ENCODE results near the gene HEATR1. TPM values are rescaled to one million over a fixed set of nuclear protein-coding genes. Genes with fewer than 3 reads are reported as not detected.

HEATR1 gene
- total RNA-seq, 5 donors from 2014 or later (not counting 1 experiment from before 2014, with no cell fraction given): 42.3 to 49.8 (median 46.9) TPM

DNA sequence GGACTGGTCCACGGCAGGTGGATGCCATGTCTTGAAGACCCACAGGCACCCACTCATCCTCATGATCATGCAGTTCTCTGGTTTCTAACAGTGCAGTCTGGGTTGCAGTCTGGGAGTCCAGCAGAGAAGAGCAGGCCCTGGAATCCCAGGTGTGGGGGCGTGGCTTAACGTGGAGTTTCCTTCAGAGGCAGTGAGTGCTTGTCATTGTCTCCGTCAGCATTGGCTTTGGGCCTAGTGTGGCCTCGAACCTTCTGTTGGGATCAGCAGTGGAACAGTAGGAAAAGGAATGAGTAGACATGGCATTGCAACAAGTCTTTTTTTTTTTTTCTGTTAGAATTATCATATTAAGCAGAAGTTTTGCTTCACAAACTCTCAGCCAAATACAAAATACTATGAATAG is 67.8 kb downstream of the HEATR1 start:
- Mint-ChIP-seq H3K9me3 (no peaks in the 10 kb centered on the region), H3K4me1 (peaks cover 30 to 43% (median 37%) of the 10 kb centered on the region in 3 donors), H3K27me3 (no peaks in the 10 kb centered on the region), H3K36me3 (peaks cover 58% of the 10 kb centered on the region), H3K27ac (peak overlapping the region; percentile 53 to 61), H3K4me3 (no peak overlapping the region)
- Histone ChIP-seq H3K4me1 (ENCODE audit: control insufficient read depth in 1 of 2, extremely low read depth in 1 of 2, insufficient read depth in 2 of 2, low read length in 2 of 2) (peaks cover 0 to 17% of the 10 kb centered on the region in 2 experiments), H3K27me3 (replicated peaks in 1 of 2; ENCODE audit: control insufficient read depth in 2 of 2, extremely low read depth in 1 of 2, insufficient read depth in 2 of 2, low read length in 1 of 2) (no peaks in the 10 kb centered on the region), H3K36me3 (ENCODE audit: control insufficient read depth in 2 of 2, extremely low read depth in 1 of 2, insufficient read depth in 1 of 2, low read length in 1 of 2) (peaks cover 10 to 67% of the 10 kb centered on the region in 2 donors), H3K4me3 (ENCODE audit: control insufficient read depth in 1 of 2, extremely low read depth in 1 of 2, low read length in 1 of 2) (no peak overlapping the region), H3K27ac (ENCODE audit: low read length) (no peak overlapping the region), H3K9me3 (no peaks in the 10 kb centered on the region)
- DNase-seq: no peak
- WGBS (ENCODE audit: insufficient coverage): 98% methylated on average over 4 of the region's 5 CpGs
- ChIA-PET CTCF (no interaction called here), POLR2A (no interaction called here)
- no peak for ATAC-seq (replicated peaks in 1 of 4)

DNA sequence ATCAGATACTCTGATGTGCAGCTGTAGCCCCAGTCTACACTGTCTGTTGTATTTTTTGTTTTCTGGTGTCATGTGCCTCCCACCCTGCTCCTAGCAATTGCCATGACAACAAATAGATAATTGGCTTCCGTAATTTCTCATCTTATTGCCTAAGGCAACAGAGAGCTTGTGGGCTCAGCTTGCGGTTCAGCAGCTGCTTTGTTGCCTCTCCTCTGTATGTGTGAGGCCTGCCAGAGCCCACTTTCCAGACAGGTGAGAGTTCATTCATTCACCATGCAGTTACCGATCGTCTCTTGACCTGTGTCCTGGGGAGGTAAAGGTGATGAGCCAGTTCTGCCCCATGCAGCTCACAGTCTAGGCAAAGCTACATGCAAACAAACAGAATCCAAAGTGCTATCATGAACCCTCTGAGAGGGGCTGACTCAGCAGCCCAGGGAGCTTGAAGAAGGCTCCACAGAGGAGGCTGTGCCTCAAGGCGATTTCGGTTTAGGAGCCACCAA is 68.6 kb downstream of the HEATR1 start:
- H3K36me3 ChIP-seq (ENCODE audit: control insufficient read depth in 2 of 2, extremely low read depth in 1 of 2, insufficient read depth in 1 of 2, low read length in 1 of 2): peaks cover 5 to 60% of the 10 kb centered on the region in 2 donors

DNA sequence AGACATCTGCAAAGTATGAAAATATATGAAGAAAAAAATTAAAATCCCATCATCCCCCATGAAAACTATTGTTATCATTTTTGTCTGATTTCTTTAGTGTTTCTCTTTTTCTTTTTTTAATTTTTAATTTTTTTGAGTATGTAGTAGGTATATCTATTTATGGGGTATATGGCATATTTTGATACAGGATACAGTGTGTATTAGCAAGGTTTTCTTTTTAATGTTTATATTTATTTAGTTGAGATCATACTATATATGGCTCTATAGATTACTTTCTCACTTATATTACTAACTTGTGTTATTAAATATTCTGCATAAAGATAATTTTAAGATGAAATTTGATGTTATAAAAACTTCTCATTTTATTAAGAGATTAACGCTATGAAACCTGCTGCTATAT is 69.1 kb downstream of the HEATR1 start:
- POLR2A ChIA-PET: interaction anchor here in 1 of 2 donors (0.5 to 0.6 kb wide), 3 partner anchors 9 to 119 kb away, joined by 3 to 6 read pairs (median 5); no protein-coding TSS in a partner anchor
- H3K4me1 Mint-ChIP-seq: peaks cover 41 to 53% (median 46%) of the 10 kb centered on the region in 3 donors
- H3K36me3 ChIP-seq (ENCODE audit: control insufficient read depth in 2 of 2, extremely low read depth in 1 of 2, insufficient read depth in 1 of 2, low read length in 1 of 2): peaks cover 5 to 60% of the 10 kb centered on the region in 2 donors

More for the DNA sequence above, 68.6 kb downstream of the HEATR1 start:
- DNase-seq (no peak), ATAC-seq (replicated peaks in 1 of 4) (no peak)
- ChIA-PET CTCF (no interaction called here), POLR2A (no interaction called here)
- no peaks in the 10 kb centered on the region for H3K9me3 Mint-ChIP-seq
- peaks cover 36 to 48% (median 42%) of the 10 kb centered on the region in 3 donors for H3K4me1 Mint-ChIP-seq
- Histone ChIP-seq H3K4me3 (ENCODE audit: control insufficient read depth in 1 of 2, extremely low read depth in 1 of 2, low read length in 1 of 2) (no peak overlapping the region), H3K9me3 (no peaks in the 10 kb centered on the region), H3K27ac (ENCODE audit: low read length) (no peak overlapping the region), H3K27me3 (replicated peaks in 1 of 2; ENCODE audit: control insufficient read depth in 2 of 2, extremely low read depth in 1 of 2, insufficient read depth in 2 of 2, low read length in 1 of 2) (no peaks in the 10 kb centered on the region), H3K4me1 (ENCODE audit: control insufficient read depth in 1 of 2, extremely low read depth in 1 of 2, insufficient read depth in 2 of 2, low read length in 2 of 2) (peaks cover 0 to 17% of the 10 kb centered on the region in 2 experiments)
- 90% methylated on average over 4 of the region's 6 CpGs for WGBS (ENCODE audit: insufficient coverage)
- H3K4me3 Mint-ChIP-seq: no peak overlapping the region
- H3K27me3 Mint-ChIP-seq: no peaks in the 10 kb centered on the region
- H3K36me3 Mint-ChIP-seq: peaks cover 58% of the 10 kb centered on the region
- H3K27ac Mint-ChIP-seq: peak overlapping the region; percentile 61 to 80

DNA sequence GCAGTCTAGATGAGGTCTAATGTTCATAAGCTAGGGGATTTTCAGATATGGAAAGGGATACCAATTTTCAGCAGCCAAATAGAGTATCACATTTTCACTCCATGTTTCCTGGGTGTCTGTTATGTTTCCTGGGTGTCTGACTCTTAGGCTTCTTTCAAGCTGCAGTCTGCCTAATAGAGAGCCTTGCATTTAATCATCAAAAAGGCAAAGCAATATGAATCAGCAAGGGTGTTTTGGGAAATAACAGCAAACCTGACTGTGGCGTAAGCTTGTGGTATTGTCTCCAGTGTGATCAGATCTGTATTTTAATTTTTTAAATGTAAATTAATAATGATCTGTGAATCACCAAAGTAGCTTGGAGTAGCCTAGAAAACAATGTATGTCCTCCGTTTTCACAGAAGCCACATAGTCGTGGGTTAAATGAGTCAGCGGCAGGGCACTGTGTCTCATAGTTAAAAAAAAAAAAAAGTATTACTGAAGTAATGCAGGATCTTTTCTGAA is 70.1 kb downstream of the HEATR1 start:
- H3K27ac ChIP-seq (ENCODE audit: low read length): peak overlapping the region; percentile 18
- H3K27ac Mint-ChIP-seq: peak overlapping the region; percentile 87 to 88
- no peaks in the 10 kb centered on the region for H3K9me3 ChIP-seq
- peaks cover 5 to 52% of the 10 kb centered on the region in 2 donors for H3K36me3 ChIP-seq (ENCODE audit: control insufficient read depth in 2 of 2, extremely low read depth in 1 of 2, insufficient read depth in 1 of 2, low read length in 1 of 2)
- CTCF ChIA-PET: interaction anchor here (0.6 to 1.0 kb wide), 3 partner anchors 17 to 118 kb away, joined by 3 to 4 read pairs (median 4); no protein-coding TSS in a partner anchor
- H3K9me3 Mint-ChIP-seq: no peaks in the 10 kb centered on the region
- peaks cover 49% of the 10 kb centered on the region for H3K36me3 Mint-ChIP-seq
- peak overlapping the region; percentile 28 to 49 (median 47) for H3K4me3 Mint-ChIP-seq
- peaks cover 46 to 58% (median 52%) of the 10 kb centered on the region in 3 donors for H3K4me1 Mint-ChIP-seq
- DNase-seq (peak in 1 of 35 experiments; percentile 28), ATAC-seq (replicated peaks in 1 of 4) (peak; percentile 61 to 75 (median 70))
- H3K27me3 Mint-ChIP-seq: no peaks in the 10 kb centered on the region
- H3K27me3 ChIP-seq (replicated peaks in 1 of 2; ENCODE audit: control insufficient read depth in 2 of 2, extremely low read depth in 1 of 2, insufficient read depth in 2 of 2, low read length in 1 of 2): no peaks in the 10 kb centered on the region
- POLR2A ChIA-PET: interaction anchor here in 1 of 2 donors (1.0 kb wide), 1 partner anchor 51 kb away, joined by 3 read pairs; no protein-coding TSS in a partner anchor
- WGBS (ENCODE audit: insufficient coverage): no CpG with 5 or more reads among the region's 4 CpGs
- H3K4me3 ChIP-seq (ENCODE audit: control insufficient read depth in 1 of 2, extremely low read depth in 1 of 2, low read length in 1 of 2): no peak overlapping the region
- H3K4me1 ChIP-seq (ENCODE audit: control insufficient read depth in 1 of 2, extremely low read depth in 1 of 2, insufficient read depth in 2 of 2, low read length in 2 of 2): peaks cover 0 to 17% of the 10 kb centered on the region in 2 experiments

More for the DNA sequence above, 69.1 kb downstream of the HEATR1 start:
- Histone ChIP-seq H3K9me3 (no peaks in the 10 kb centered on the region), H3K27me3 (replicated peaks in 1 of 2; ENCODE audit: control insufficient read depth in 2 of 2, extremely low read depth in 1 of 2, insufficient read depth in 2 of 2, low read length in 1 of 2) (no peaks in the 10 kb centered on the region), H3K4me3 (ENCODE audit: control insufficient read depth in 1 of 2, extremely low read depth in 1 of 2, low read length in 1 of 2) (no peak overlapping the region), H3K27ac (ENCODE audit: low read length) (no peak overlapping the region), H3K4me1 (ENCODE audit: control insufficient read depth in 1 of 2, extremely low read depth in 1 of 2, insufficient read depth in 2 of 2, low read length in 2 of 2) (peaks cover 0 to 17% of the 10 kb centered on the region in 2 experiments)
- Mint-ChIP-seq H3K4me3 (no peak overlapping the region), H3K27me3 (no peaks in the 10 kb centered on the region), H3K27ac (peak overlapping the region; percentile 61 to 80), H3K9me3 (no peaks in the 10 kb centered on the region), H3K36me3 (peaks cover 56% of the 10 kb centered on the region)
- DNase-seq (no peak), ATAC-seq (replicated peaks in 1 of 4) (no peak)
- CTCF ChIA-PET: no interaction called here
- no CpG with 5 or more reads among the region's 1 CpG for WGBS (ENCODE audit: insufficient coverage)

DNA sequence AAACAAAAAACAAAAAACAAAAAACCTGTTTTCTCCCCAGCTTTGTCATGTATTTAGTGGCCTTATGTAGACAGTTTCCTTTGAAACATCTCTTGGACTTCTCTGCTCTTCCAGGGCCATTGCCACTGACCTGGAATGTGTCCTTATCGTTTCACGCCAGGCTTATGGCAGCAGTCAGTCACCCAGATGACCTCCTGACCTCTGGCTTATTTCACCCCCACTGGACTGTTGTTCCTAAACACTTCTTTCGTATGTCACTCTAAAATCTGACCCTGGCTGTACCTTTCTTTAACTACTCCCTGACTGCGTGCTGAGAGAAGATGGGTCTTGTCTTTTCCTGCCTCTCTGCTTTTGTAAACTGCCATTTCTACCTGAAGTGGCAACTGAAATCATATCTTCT is 71.5 kb downstream of the HEATR1 start:
- DNase-seq (no peak), ATAC-seq (replicated peaks in 1 of 4) (no peak)
- Histone ChIP-seq H3K27me3 (replicated peaks in 1 of 2; ENCODE audit: control insufficient read depth in 2 of 2, extremely low read depth in 1 of 2, insufficient read depth in 2 of 2, low read length in 1 of 2) (no peaks in the 10 kb centered on the region), H3K4me1 (ENCODE audit: control insufficient read depth in 1 of 2, extremely low read depth in 1 of 2, insufficient read depth in 2 of 2, low read length in 2 of 2) (peaks cover 0 to 17% of the 10 kb centered on the region in 2 experiments), H3K27ac (ENCODE audit: low read length) (no peak overlapping the region), H3K4me3 (ENCODE audit: control insufficient read depth in 1 of 2, extremely low read depth in 1 of 2, low read length in 1 of 2) (no peak overlapping the region), H3K36me3 (ENCODE audit: control insufficient read depth in 2 of 2, extremely low read depth in 1 of 2, insufficient read depth in 1 of 2, low read length in 1 of 2) (peaks cover 5 to 39% of the 10 kb centered on the region in 2 donors), H3K9me3 (no peaks in the 10 kb centered on the region)
- Mint-ChIP-seq H3K4me1 (peaks cover 51 to 63% (median 58%) of the 10 kb centered on the region in 3 donors), H3K27me3 (no peaks in the 10 kb centered on the region), H3K27ac (peak overlapping the region; percentile 83 to 87), H3K9me3 (no peaks in the 10 kb centered on the region), H3K4me3 (no peak overlapping the region), H3K36me3 (peaks cover 43% of the 10 kb centered on the region)
- WGBS (ENCODE audit: insufficient coverage): 93% methylated on average over 4 of the region's 4 CpGs
- ChIA-PET POLR2A (no interaction called here), CTCF (no interaction called here)

DNA sequence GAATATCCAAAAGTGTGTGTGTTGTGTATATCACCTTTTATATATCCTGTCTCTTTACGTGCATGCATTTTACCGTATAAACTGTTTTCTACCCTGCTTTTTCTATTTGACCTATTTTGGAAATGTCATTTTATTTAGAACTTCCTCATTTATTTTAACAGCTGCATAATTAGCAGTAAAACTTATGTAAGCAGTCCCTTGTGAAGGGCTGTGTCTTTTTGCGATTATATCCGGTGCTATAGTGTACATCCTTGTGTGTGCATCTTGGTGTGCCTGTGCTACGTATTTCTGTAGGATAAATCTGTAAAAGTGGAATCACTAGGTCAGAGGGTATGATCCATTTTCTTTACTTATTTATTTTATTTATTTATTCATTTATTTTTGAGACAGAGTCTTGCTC is 73.4 kb downstream of the HEATR1 start:
- Mint-ChIP-seq H3K27me3 (no peaks in the 10 kb centered on the region), H3K4me1 (peaks cover 58 to 70% (median 66%) of the 10 kb centered on the region in 3 donors), H3K9me3 (no peaks in the 10 kb centered on the region), H3K27ac (no peak overlapping the region), H3K36me3 (peaks cover 46% of the 10 kb centered on the region), H3K4me3 (no peak overlapping the region)
- no peak for ATAC-seq (replicated peaks in 1 of 4)
- Histone ChIP-seq H3K27ac (ENCODE audit: low read length) (no peak overlapping the region), H3K27me3 (replicated peaks in 1 of 2; ENCODE audit: control insufficient read depth in 2 of 2, extremely low read depth in 1 of 2, insufficient read depth in 2 of 2, low read length in 1 of 2) (no peaks in the 10 kb centered on the region), H3K4me3 (ENCODE audit: control insufficient read depth in 1 of 2, extremely low read depth in 1 of 2, low read length in 1 of 2) (no peak overlapping the region), H3K36me3 (ENCODE audit: control insufficient read depth in 2 of 2, extremely low read depth in 1 of 2, insufficient read depth in 1 of 2, low read length in 1 of 2) (peaks cover 2 to 40% of the 10 kb centered on the region in 2 donors), H3K9me3 (no peaks in the 10 kb centered on the region), H3K4me1 (ENCODE audit: control insufficient read depth in 1 of 2, extremely low read depth in 1 of 2, insufficient read depth in 2 of 2, low read length in 2 of 2) (peaks cover 0 to 17% of the 10 kb centered on the region in 2 experiments)
- DNase-seq: no peak
- no CpG with 5 or more reads among the region's 5 CpGs for WGBS (ENCODE audit: insufficient coverage)
- ChIA-PET POLR2A (no interaction called here), CTCF (interaction anchor here in 1 of 2 donors (0.6 kb wide), 1 partner anchor 221 kb away, joined by 5 read pairs; no protein-coding TSS in a partner anchor)

All from T-cell (primary cell).